GM10266 (cell line): ENCODE results near the gene STK17B.

ENCODE experiments used
- DNase-seq: peaks from one replicate; pipeline ENCODE4 v3.0.0; 2012; ENCODE audit errors: extremely low spot score
- TF ChIP-seq, protein P1 (sequence below): IDR thresholded peaks from 2 replicates; pipeline ENCODE4 v1.5.1; 2012; ENCODE audit warnings: mild to moderate bottlenecking, low read depth; ENCODE audit not compliant: control insufficient read depth, insufficient read depth; ENCODE audit errors: missing control alignments

The STK17B gene

DNA sequence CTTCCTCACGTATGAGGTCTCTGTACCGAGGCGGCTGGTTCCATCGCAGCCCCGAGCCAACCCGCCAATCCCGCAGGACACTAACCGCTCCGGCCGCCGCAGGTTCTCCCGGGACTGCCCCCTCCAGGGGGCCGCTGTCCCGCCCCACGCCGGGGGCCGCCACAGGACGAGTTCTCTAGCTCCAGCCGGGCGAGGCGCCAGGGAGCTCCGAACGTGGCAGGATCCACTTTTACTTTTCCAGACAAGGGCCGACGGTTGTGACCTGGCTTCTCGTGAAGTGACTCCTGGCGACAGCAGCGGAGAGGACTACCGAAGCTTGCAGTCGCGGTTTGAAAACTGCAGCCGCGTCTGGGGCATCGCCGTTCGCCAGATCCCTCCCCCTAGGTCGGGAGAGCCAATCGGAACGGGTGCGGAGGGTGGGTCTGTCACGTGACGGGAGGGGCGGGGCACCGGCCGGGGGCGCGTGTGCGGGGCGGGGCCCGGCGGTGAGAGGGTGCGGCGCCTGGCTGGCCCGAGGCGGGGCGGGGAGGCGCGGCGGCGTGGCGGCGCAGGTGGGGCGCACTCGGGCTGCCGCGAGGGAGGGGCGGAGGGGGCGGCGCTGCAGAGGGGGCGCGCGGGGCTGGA is at the start of gene STK17B:
TSS of gene STK17B (minus strand) at position 331 of the 624 bp plus-strand sequence. CDS start 8,195 bp downstream, outside the sequence.
- TF ChIP-seq, protein P1, sequence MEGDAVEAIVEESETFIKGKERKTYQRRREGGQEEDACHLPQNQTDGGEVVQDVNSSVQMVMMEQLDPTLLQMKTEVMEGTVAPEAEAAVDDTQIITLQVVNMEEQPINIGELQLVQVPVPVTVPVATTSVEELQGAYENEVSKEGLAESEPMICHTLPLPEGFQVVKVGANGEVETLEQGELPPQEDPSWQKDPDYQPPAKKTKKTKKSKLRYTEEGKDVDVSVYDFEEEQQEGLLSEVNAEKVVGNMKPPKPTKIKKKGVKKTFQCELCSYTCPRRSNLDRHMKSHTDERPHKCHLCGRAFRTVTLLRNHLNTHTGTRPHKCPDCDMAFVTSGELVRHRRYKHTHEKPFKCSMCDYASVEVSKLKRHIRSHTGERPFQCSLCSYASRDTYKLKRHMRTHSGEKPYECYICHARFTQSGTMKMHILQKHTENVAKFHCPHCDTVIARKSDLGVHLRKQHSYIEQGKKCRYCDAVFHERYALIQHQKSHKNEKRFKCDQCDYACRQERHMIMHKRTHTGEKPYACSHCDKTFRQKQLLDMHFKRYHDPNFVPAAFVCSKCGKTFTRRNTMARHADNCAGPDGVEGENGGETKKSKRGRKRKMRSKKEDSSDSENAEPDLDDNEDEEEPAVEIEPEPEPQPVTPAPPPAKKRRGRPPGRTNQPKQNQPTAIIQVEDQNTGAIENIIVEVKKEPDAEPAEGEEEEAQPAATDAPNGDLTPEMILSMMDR = peak; percentile 6
- DNase-seq = peak; percentile 98

DNA sequence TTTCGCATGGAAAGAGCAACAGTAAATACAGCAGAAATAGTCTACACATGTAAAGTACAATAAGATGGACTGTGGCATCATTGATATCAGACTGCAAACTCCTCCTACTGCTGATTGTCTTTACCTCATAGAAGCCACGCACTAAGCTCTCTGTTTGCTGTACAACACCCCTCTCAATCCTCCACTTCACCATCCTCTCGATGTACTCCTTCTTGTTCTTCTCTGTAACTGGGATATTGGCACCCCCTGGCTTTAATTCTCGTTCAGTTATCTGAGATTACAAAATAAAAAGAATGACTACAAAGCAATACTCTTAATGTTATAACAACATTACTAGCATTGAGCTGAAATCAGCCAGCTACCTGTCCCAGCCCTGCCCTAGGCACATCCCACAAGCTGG is 49.3 kb upstream of the STK17B start:
- DNase-seq = no peak
- TF ChIP-seq, protein P1 = no peak

DNA sequence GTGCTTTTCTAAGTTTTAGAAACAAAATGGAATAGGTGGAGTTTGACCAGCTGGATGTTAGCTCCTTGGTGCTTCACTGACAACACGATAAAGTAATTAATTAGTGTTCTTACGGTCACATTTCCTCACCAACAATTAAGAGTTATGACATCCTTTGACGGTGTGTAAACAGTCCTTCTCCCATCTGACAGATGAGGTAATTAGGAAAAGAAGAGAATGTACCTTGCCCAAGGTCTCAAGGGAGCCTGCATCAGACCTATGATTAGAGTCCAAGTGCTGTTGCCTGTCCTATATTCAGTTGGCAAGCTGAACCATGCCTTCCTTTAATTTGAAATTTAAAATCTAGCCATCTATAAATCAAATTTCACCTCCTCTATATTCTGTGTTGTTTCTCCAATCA is 48.3 kb upstream of the STK17B start:
- TF ChIP-seq, protein P1 = no peak
- no peak for DNase-seq

DNA sequence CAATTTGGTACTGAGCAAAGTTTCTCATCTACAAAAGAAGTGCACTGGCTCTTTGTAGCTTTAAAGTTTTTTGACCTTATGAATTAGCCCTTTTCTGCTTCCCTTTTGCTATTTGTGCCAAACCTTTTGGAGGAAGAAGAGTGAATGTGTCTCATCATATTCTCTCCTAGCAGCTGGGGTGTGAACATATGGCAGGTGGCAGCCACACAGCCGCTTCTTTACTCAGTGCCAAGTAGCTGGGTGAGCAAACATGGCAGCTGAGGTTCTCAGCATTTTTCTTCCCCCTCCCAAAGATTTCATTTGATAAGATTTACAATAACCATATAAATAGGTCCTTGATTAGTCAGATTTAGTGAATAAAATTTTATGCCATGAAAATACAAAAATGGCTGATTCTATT is 46.7 kb upstream of the STK17B start:
- TF ChIP-seq, protein P1 = no peak
- no peak for DNase-seq

- TF ChIP-seq, protein P1 = no peak
- no peak for DNase-seq
These were observed 45.7 kb upstream of the STK17B start for GRCh38 chr2:196217116-196217515.

- TF ChIP-seq, protein P1 = no peak
- no peak for DNase-seq
These were observed 44.0 kb upstream of the STK17B start for GRCh38 chr2:196215376-196215775.

GRCh38 chr2:196214156-196214555 is 42.8 kb upstream of the STK17B start:
- TF ChIP-seq, protein P1 = no peak
- DNase-seq = no peak
